ENCODE data around the gene TCF7L1.

GRCh38 chr2:85154048-85154753 lies 21.0 kb downstream of the TCF7L1 start:
- TF ChIP-seq POLR2AphosphoS5 (IDR thresholded peaks at IDR 0.05) (no peak), CTCF (IDR thresholded peaks at IDR 0.05) (no peak), POLR2A (IDR thresholded peaks at IDR 0.05) (no peak)
